A549 treated with AZD9567 at 1 μM for 4 hours (cell line): Measurements from ENCODE around the gene VAV1. TPM values are rescaled to one million over a fixed set of nuclear protein-coding genes. Genes with fewer than 3 reads are reported as not detected.

Experiments
- total RNA-seq: library from RNA; stranded (reverse); fragments of 200-300 nt; extraction: Qiagen RNA extraction; gene quantifications from 5 replicates; pipeline ENCODE4 v1.2.3, GENCODE V29; 2022; ENCODE audit not compliant: insufficient read depth

Gene VAV1
- total RNA-seq, result 6.4 to 9.3 TPM (median 7.3 TPM) in 5 replicates

GRCh38 chr19:6772028-6772865 lies at the start of gene VAV1:
Gene VAV1, plus strand, starts transcription at chr19:6772708. Its CDS starts 100 bp downstream, at chr19:6772808.

DNA sequence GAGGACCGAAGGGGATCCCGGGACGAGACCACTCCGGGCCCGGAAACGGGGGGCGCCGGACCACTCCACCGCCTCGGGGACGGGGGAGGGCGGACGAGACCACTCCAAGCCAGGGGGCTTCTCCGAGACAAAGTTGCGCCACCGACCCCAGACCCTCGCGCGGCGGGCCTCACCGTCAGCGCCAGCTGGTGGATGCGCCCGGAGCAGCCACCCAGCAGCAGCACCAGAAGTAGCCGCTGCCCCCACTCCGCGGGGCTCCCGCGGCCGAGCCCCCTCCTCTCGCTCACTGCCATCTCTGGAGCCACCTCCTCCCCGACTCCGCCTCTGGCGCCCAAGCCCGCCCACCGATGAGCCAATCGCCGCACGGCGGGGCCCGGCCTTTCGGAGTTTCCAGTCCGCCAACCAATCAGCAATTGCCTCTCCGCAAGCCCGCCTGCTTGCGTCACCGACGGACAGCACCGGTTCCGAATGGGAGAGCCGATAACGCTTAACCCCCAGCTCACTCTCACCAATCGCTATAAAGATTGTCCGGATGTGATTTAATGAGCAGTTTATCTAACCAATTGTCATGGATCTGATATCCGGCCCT lies 35.1 kb upstream of the VAV1 start, which contains the start of gene GPR108:
TSS of gene GPR108 (minus strand) at position 297 of the 589 bp plus-strand sequence. CDS start at position 293, 4 bp downstream.

DNA sequence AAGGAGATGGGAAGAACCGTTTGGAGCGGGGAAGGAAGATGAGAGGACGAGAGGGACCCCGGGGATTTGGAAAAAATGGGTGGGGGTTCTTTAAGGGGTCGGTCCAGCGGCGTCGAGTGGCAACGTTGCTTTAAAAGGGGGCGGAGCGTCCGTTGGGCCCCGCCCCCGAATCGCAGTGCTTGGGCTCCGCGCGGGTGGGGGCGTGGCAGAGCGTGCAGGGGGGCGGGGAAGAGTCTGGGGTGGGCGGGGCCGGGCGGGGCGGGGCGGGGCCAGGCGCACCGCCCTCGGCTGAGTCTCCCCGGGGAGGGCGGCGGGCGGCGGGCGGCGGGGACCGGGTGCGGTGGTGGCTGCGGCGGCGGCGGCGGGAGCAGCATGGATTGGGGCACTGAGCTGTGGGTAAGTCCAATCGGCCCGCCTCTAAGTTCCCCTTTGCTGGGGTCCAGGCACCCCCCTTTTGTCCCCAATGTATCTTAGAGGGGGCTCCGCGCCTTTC lies 33.1 kb upstream of the VAV1 start, which contains the start of gene TRIP10:
TSS of gene TRIP10 (plus strand) at position 291 of the 493 bp plus-strand sequence. CDS start at position 373, 82 bp downstream.

GRCh38 chr19:6767357-6768235 lies 4.9 kb upstream of the VAV1 start, which contains the start of gene SH2D3A:
Gene SH2D3A, minus strand, starts transcription at chr19:6767435. Its CDS starts 3,687 bp downstream, at chr19:6763748.

DNA sequence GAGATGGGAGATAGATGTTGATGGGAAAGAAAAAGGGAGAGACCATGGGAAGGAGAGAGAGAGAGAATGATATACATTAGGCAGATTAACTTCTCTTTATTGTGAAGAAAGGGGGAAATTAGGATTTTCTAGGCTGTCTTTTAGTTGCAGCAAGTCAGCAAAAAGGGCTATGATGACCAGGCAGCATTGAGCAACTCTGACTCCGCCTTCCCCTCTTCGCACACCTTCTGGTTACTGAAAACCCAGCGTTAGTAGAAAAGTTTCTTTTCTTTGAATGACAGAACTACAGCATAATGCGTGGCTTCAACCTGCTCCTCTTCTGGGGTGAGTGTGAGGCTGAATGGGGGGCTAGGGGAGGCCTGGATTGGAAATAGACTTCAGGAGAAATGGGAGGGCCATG lies 114.8 kb downstream of the VAV1 start, which contains the start of gene ADGRE1:
TSS of gene ADGRE1 (plus strand) at position 264 of the 400 bp plus-strand sequence. CDS start at position 294, 30 bp downstream.

Other genes with a start within 250 kb of the VAV1 start
- 3.7 to 5.9 TPM (median 4.7 TPM) in 5 replicates for gene TNFSF9, start 241.7 kb upstream of the VAV1 start, total RNA-seq
- gene CD70, start 181.6 kb upstream of the VAV1 start, total RNA-seq, result 8.4 to 24.7 TPM (median 19.9 TPM) in 5 replicates
- gene TNFSF14, start 102.5 kb upstream of the VAV1 start, total RNA-seq, result 0.08 to 0.16 TPM (median 0.10 TPM) in 4 of 5 replicates, not detected in the other
- 41.2 to 89.5 TPM (median 46.8 TPM) in 5 replicates for gene C3, start 52.1 kb upstream of the VAV1 start, total RNA-seq
- gene GPR108, start 35.1 kb upstream of the VAV1 start, total RNA-seq, result 31.1 to 44.6 TPM (median 39.3 TPM) in 5 replicates
- 65.7 to 80.0 TPM (median 78.3 TPM) in 5 replicates for gene TRIP10, start 33.0 kb upstream of the VAV1 start, total RNA-seq
- gene SH2D3A, start 5.3 kb upstream of the VAV1 start, total RNA-seq, result 14.9 to 18.5 TPM (median 17.1 TPM) in 5 replicates
- 3.6 to 5.6 TPM (median 4.8 TPM) in 5 replicates for gene ADGRE1, start 114.9 kb downstream of the VAV1 start, total RNA-seq
- not detected in 5 replicates for gene MBD3L2B, start 248.7 kb downstream of the VAV1 start, total RNA-seq